Stimulated activated memory B cell treated with anti-CD40 and anti-IgM and Interleukin-4, amounts not matched to agents 10 μg/mL and 1 μg/mL and 100 μg/mL, for 72 hours (primary cell): ENCODE measurements around the gene LAYN.

ENCODE experiments used
- ATAC-seq: fragments of 150-1000 bp; cut with Tn5 transposase; 2 replicates; pipeline ENCODE4 v1.10.0; 2021
- H3K27ac Mint-ChIP-seq: one replicate; pipeline ENCODE4 v1.8.0; 2022; ENCODE audit warnings: mild to moderate bottlenecking, mixed read lengths
- H3K27me3 Mint-ChIP-seq: one replicate; pipeline ENCODE4 v1.8.0; 2022; ENCODE audit warnings: mixed read lengths
- H3K36me3 Mint-ChIP-seq: one replicate; pipeline ENCODE4 v1.8.0; 2022; ENCODE audit warnings: mixed read lengths
- H3K4me1 Mint-ChIP-seq: one replicate; pipeline ENCODE4 v1.8.0; 2022; ENCODE audit warnings: mixed read lengths
- H3K4me3 Mint-ChIP-seq: one replicate; pipeline ENCODE4 v1.8.0; 2022; ENCODE audit warnings: mild to moderate bottlenecking, moderate library complexity, mixed read lengths
- H3K9me3 Mint-ChIP-seq: one replicate; pipeline ENCODE4 v1.8.0; 2022; ENCODE audit warnings: mixed read lengths

The LAYN gene

GRCh38 chr11:111589886-111590499 is 49.5 kb downstream of the LAYN start:
- no peaks in the 10 kb centered on the region for H3K36me3 Mint-ChIP-seq
- H3K27me3 Mint-ChIP-seq = no peaks in the 10 kb centered on the region
- no peak overlapping the region for H3K4me3 Mint-ChIP-seq
- H3K27ac Mint-ChIP-seq = no peak overlapping the region
- H3K9me3 Mint-ChIP-seq = no peaks in the 10 kb centered on the region
- no peak for ATAC-seq
- peaks cover 7% of the 10 kb centered on the region for H3K4me1 Mint-ChIP-seq

GRCh38 chr11:111591187-111591960 is 50.9 kb downstream of the LAYN start:
- Mint-ChIP-seq H3K4me1 (peaks cover 7% of the 10 kb centered on the region), H3K9me3 (no peaks in the 10 kb centered on the region), H3K36me3 (no peaks in the 10 kb centered on the region), H3K4me3 (no peak overlapping the region), H3K27ac (no peak overlapping the region), H3K27me3 (no peaks in the 10 kb centered on the region)
- no peak for ATAC-seq

GRCh38 chr11:111592491-111592890 is 52.0 kb downstream of the LAYN start:
- no peak overlapping the region for H3K27ac Mint-ChIP-seq
- no peak overlapping the region for H3K4me3 Mint-ChIP-seq
- ATAC-seq = no peak
- H3K9me3 Mint-ChIP-seq = no peaks in the 10 kb centered on the region
- H3K27me3 Mint-ChIP-seq = no peaks in the 10 kb centered on the region
- peaks cover 7% of the 10 kb centered on the region for H3K4me1 Mint-ChIP-seq
- no peaks in the 10 kb centered on the region for H3K36me3 Mint-ChIP-seq

- Mint-ChIP-seq H3K9me3 (no peaks in the 10 kb centered on the region), H3K4me3 (no peak overlapping the region), H3K27ac (no peak overlapping the region), H3K36me3 (no peaks in the 10 kb centered on the region), H3K4me1 (peaks cover 7% of the 10 kb centered on the region), H3K27me3 (no peaks in the 10 kb centered on the region)
- no peak for ATAC-seq
These were observed 55.8 kb downstream of the LAYN start for GRCh38 chr11:111596319-111596718.

GRCh38 chr11:111598148-111598547 is 57.6 kb downstream of the LAYN start:
- ATAC-seq = no peak
- no peaks in the 10 kb centered on the region for H3K27me3 Mint-ChIP-seq
- no peak overlapping the region for H3K27ac Mint-ChIP-seq
- H3K36me3 Mint-ChIP-seq = no peaks in the 10 kb centered on the region
- peaks cover 9% of the 10 kb centered on the region for H3K4me1 Mint-ChIP-seq
- H3K4me3 Mint-ChIP-seq = no peak overlapping the region
- H3K9me3 Mint-ChIP-seq = no peaks in the 10 kb centered on the region

- no peaks in the 10 kb centered on the region for H3K36me3 Mint-ChIP-seq
- no peaks in the 10 kb centered on the region for H3K9me3 Mint-ChIP-seq
- ATAC-seq = no peak
- H3K27me3 Mint-ChIP-seq = no peaks in the 10 kb centered on the region
- H3K27ac Mint-ChIP-seq = no peak overlapping the region
- peaks cover 13% of the 10 kb centered on the region for H3K4me1 Mint-ChIP-seq
- H3K4me3 Mint-ChIP-seq = no peak overlapping the region
These were observed 58.0 kb downstream of the LAYN start for GRCh38 chr11:111598559-111598958.

- no peak for ATAC-seq
- no peaks in the 10 kb centered on the region for H3K36me3 Mint-ChIP-seq
- no peaks in the 10 kb centered on the region for H3K9me3 Mint-ChIP-seq
- H3K27ac Mint-ChIP-seq = peak overlapping the region; percentile 74
- H3K27me3 Mint-ChIP-seq = no peaks in the 10 kb centered on the region
- H3K4me1 Mint-ChIP-seq = peaks cover 22% of the 10 kb centered on the region
- H3K4me3 Mint-ChIP-seq = peak overlapping the region; percentile 91
These were observed 61.1 kb downstream of the LAYN start for GRCh38 chr11:111601636-111601978.

- Mint-ChIP-seq H3K4me1 (peaks cover 22% of the 10 kb centered on the region), H3K36me3 (no peaks in the 10 kb centered on the region), H3K4me3 (peak within 1 kb of the TSS; percentile 91), H3K27ac (peak within 1 kb of the TSS; percentile 74), H3K27me3 (no peaks in the 10 kb centered on the region), H3K9me3 (no peaks in the 10 kb centered on the region)
- peak; percentile 94 for ATAC-seq
These were observed 61.7 kb downstream of the LAYN start, which contains the start of gene SIK2 for GRCh38 chr11:111601979-111602864. Gene SIK2 (plus strand): TSS chr11:111602449. CDS start chr11:111602564, 115 bp downstream.

- no peaks in the 10 kb centered on the region for H3K9me3 Mint-ChIP-seq
- peak overlapping the region; percentile 91 for H3K4me3 Mint-ChIP-seq
- H3K36me3 Mint-ChIP-seq = no peaks in the 10 kb centered on the region
- H3K27ac Mint-ChIP-seq = peak overlapping the region; percentile 74
- H3K4me1 Mint-ChIP-seq = peaks cover 22% of the 10 kb centered on the region
- ATAC-seq = no peak
- no peaks in the 10 kb centered on the region for H3K27me3 Mint-ChIP-seq
These were observed 62.5 kb downstream of the LAYN start for GRCh38 chr11:111602865-111603610.

GRCh38 chr11:111603611-111604130 is 63.2 kb downstream of the LAYN start:
- H3K9me3 Mint-ChIP-seq = no peaks in the 10 kb centered on the region
- ATAC-seq = no peak
- H3K27ac Mint-ChIP-seq = peak overlapping the region; percentile 74
- no peaks in the 10 kb centered on the region for H3K36me3 Mint-ChIP-seq
- no peaks in the 10 kb centered on the region for H3K27me3 Mint-ChIP-seq
- peak overlapping the region; percentile 91 for H3K4me3 Mint-ChIP-seq
- H3K4me1 Mint-ChIP-seq = peaks cover 22% of the 10 kb centered on the region

- H3K4me1 Mint-ChIP-seq = peaks cover 22% of the 10 kb centered on the region
- ATAC-seq = no peak
- no peak overlapping the region for H3K27ac Mint-ChIP-seq
- H3K27me3 Mint-ChIP-seq = no peaks in the 10 kb centered on the region
- peak overlapping the region; percentile 9 for H3K4me3 Mint-ChIP-seq
- H3K9me3 Mint-ChIP-seq = no peaks in the 10 kb centered on the region
- no peaks in the 10 kb centered on the region for H3K36me3 Mint-ChIP-seq
These were observed 64.0 kb downstream of the LAYN start for GRCh38 chr11:111604392-111605009.

- Mint-ChIP-seq H3K36me3 (no peaks in the 10 kb centered on the region), H3K9me3 (no peaks in the 10 kb centered on the region), H3K4me1 (peaks cover 22% of the 10 kb centered on the region), H3K27me3 (no peaks in the 10 kb centered on the region), H3K4me3 (no peak overlapping the region), H3K27ac (no peak overlapping the region)
- ATAC-seq = no peak
These were observed 65.2 kb downstream of the LAYN start for GRCh38 chr11:111605681-111606080.

GRCh38 chr11:111606986-111607385 is 66.5 kb downstream of the LAYN start:
- H3K4me1 Mint-ChIP-seq = peaks cover 22% of the 10 kb centered on the region
- no peaks in the 10 kb centered on the region for H3K36me3 Mint-ChIP-seq
- no peak overlapping the region for H3K4me3 Mint-ChIP-seq
- no peak for ATAC-seq
- no peak overlapping the region for H3K27ac Mint-ChIP-seq
- H3K9me3 Mint-ChIP-seq = no peaks in the 10 kb centered on the region
- no peaks in the 10 kb centered on the region for H3K27me3 Mint-ChIP-seq

GRCh38 chr11:111607751-111608150 is 67.2 kb downstream of the LAYN start:
- Mint-ChIP-seq H3K9me3 (no peaks in the 10 kb centered on the region), H3K4me1 (peaks cover 22% of the 10 kb centered on the region), H3K36me3 (no peaks in the 10 kb centered on the region), H3K27me3 (no peaks in the 10 kb centered on the region), H3K4me3 (no peak overlapping the region), H3K27ac (no peak overlapping the region)
- ATAC-seq = no peak
